Stimulated activated CD4-positive, alpha-beta T cell treated with anti-CD3 and anti-CD28 coated beads, Interleukin-4, amount 100 ng/mL, for 48 hours (primary cell): ENCODE results near the gene NOTUM.
"Not testable (repeated sequence)": the region's sequence is repeated elsewhere in the genome, so short reads cannot be mapped to it uniquely, and the experiment has no call there.

Source experiments
- DNase-seq, 2 donors: peaks; one replicate each; pipeline ENCODE4 v3.0.0-alpha.2; 2020; ENCODE audit warnings: low read depth in 2 of 2

NOTUM gene

GRCh38 chr17:81996232-81996756, 35.3 kb upstream of the NOTUM start:
- no peak for DNase-seq

- DNase-seq, result no peak
Observed at GRCh38 chr17:81995463-81996231, 34.7 kb upstream of the NOTUM start.

- DNase-seq, result no peak
Observed at GRCh38 chr17:81994593-81995462, 33.8 kb upstream of the NOTUM start.

GRCh38 chr17:81993729-81994592, 33.0 kb upstream of the NOTUM start:
- DNase-seq, result no peak

- no peak for DNase-seq
Observed at GRCh38 chr17:81992306-81993102, 31.5 kb upstream of the NOTUM start.

GRCh38 chr17:81991684-81992305, 30.8 kb upstream of the NOTUM start:
- no peak for DNase-seq

- DNase-seq, result no peak
Observed at GRCh38 chr17:81990836-81991683, 30.1 kb upstream of the NOTUM start.

GRCh38 chr17:81987161-81987770, 26.3 kb upstream of the NOTUM start:
- DNase-seq, result no peak

GRCh38 chr17:81986606-81987005, 25.6 kb upstream of the NOTUM start:
- no peak for DNase-seq

GRCh38 chr17:81984773-81985410, 23.9 kb upstream of the NOTUM start:
- no peak for DNase-seq

- DNase-seq, result no peak
Observed at GRCh38 chr17:81983639-81984373, 22.8 kb upstream of the NOTUM start.

GRCh38 chr17:81983011-81983638, 22.1 kb upstream of the NOTUM start:
- no peak for DNase-seq

- not testable (repeated sequence) for DNase-seq
Observed at GRCh38 chr17:81981511-81981910, 20.5 kb upstream of the NOTUM start.

- no peak for DNase-seq
Observed at GRCh38 chr17:81980707-81981343, 19.8 kb upstream of the NOTUM start.

GRCh38 chr17:81980122-81980521, 19.1 kb upstream of the NOTUM start:
- no peak for DNase-seq

- DNase-seq, result no peak
Observed at GRCh38 chr17:81978524-81979298, 17.7 kb upstream of the NOTUM start.
